WTC11 (cell line): ENCODE data around the gene PAK3. TPM values are rescaled to one million over a fixed set of nuclear protein-coding genes. Genes with fewer than 3 reads are reported as not detected.

ENCODE experiments used
- ATAC-seq: fragments of 200-7000 bp; cut with Tn5 transposase; 2 replicates; pipeline ENCODE4 v1.10.0; 2021; ENCODE audit warnings: mild to moderate bottlenecking, moderate library complexity
- CTCF ChIA-PET: fragments of 300-600 bp; sonication (Branson Sonifier 250); formaldehyde crosslinking; loops from one replicate; lab custom pipeline; 2021; ENCODE audit warnings: antibody characterized with exemption; lab: Charles Lee
- POLR2A ChIA-PET: fragments of 350-600 bp; sonication (Branson Sonifier 250); formaldehyde crosslinking; loops from one replicate; lab custom pipeline; 2021; ENCODE audit warnings: antibody characterized with exemption; lab: Charles Lee
- DNase-seq: peaks from one replicate; pipeline ENCODE4 v3.0.0; 2021; ENCODE audit warnings: low spot score
- H3K27ac Mint-ChIP-seq: 2 replicates; pipeline ENCODE4 v1.8.0; 2021; ENCODE audit warnings: mixed read lengths
- H3K27me3 Mint-ChIP-seq: 2 replicates; pipeline ENCODE4 v1.8.0; 2021; ENCODE audit warnings: low read depth, mild to moderate bottlenecking, moderate library complexity, mixed read lengths
- H3K36me3 Mint-ChIP-seq: 2 replicates; pipeline ENCODE4 v1.8.0; 2021; ENCODE audit warnings: mixed read lengths
- H3K4me1 Mint-ChIP-seq: 2 replicates; pipeline ENCODE4 v1.8.0; 2022; ENCODE audit warnings: mixed read lengths
- H3K4me3 Mint-ChIP-seq: 2 replicates; pipeline ENCODE4 v1.8.0; 2021; ENCODE audit warnings: mild to moderate bottlenecking, moderate library complexity, mixed read lengths
- H3K9me3 Mint-ChIP-seq: 2 replicates; pipeline ENCODE4 v1.8.0; 2021; ENCODE audit warnings: mixed read lengths
- ATF3 ChIP-seq: sonication (generic); formaldehyde crosslinking; conservative IDR thresholded peaks from 2 replicates; pipeline ENCODE4 v1.8.1; 2022; ENCODE audit warnings: mild to moderate bottlenecking, missing genetic modification reagents
- CREB1 ChIP-seq: sonication (generic); formaldehyde crosslinking; IDR thresholded peaks from 2 replicates; pipeline ENCODE4 v1.8.0; 2023; ENCODE audit warnings: mild to moderate bottlenecking, missing genetic modification reagents
- CREM ChIP-seq: sonication (generic); formaldehyde crosslinking; IDR thresholded peaks from 2 replicates; pipeline ENCODE4 v1.8.1; 2022; ENCODE audit warnings: mild to moderate bottlenecking, missing genetic modification reagents, moderate library complexity
- E2F1 ChIP-seq: sonication (generic); formaldehyde crosslinking; IDR thresholded peaks from 2 replicates; pipeline ENCODE4 v1.8.0; 2022; ENCODE audit warnings: mild to moderate bottlenecking, missing genetic modification reagents
- ESRRA ChIP-seq: sonication (generic); formaldehyde crosslinking; IDR thresholded peaks from 2 replicates; pipeline ENCODE4 v1.8.1; 2022; ENCODE audit warnings: mild to moderate bottlenecking, missing genetic modification reagents, borderline replicate concordance
- FOXJ3 ChIP-seq: sonication (generic); formaldehyde crosslinking; IDR thresholded peaks from 2 replicates; pipeline ENCODE4 v1.9.0; 2021; ENCODE audit warnings: missing genetic modification reagents, mild to moderate bottlenecking, borderline replicate concordance
- FOXP4 ChIP-seq: sonication (generic); formaldehyde crosslinking; IDR thresholded peaks from 2 replicates; pipeline ENCODE4 v1.8.0; 2022; ENCODE audit warnings: mild to moderate bottlenecking, missing genetic modification reagents
- GABPB1 ChIP-seq: sonication (generic); formaldehyde crosslinking; IDR thresholded peaks from 2 replicates; pipeline ENCODE4 v1.8.1; 2023; ENCODE audit warnings: mild to moderate bottlenecking, missing genetic modification reagents
- HMGA2 ChIP-seq: fragments of 250-450 bp; sonication (Bioruptor Pico); IDR thresholded peaks from 2 replicates; pipeline ENCODE4 v1.4.0; 2021; ENCODE audit warnings: mild to moderate bottlenecking, moderate library complexity
- MXD4 ChIP-seq: fragments of 250-450 bp; sonication (Bioruptor Pico); IDR thresholded peaks from 2 replicates; pipeline ENCODE4 v1.8.0; 2021; ENCODE audit warnings: mild to moderate bottlenecking, moderate library complexity, borderline replicate concordance
- NFYB ChIP-seq: sonication (generic); formaldehyde crosslinking; conservative IDR thresholded peaks from 2 replicates; pipeline ENCODE4 v1.8.0; 2022; ENCODE audit warnings: low read depth, missing genetic modification reagents
- PRRX2 ChIP-seq: fragments of 250-450 bp; sonication (Bioruptor Pico); IDR thresholded peaks from 2 replicates; pipeline ENCODE4 v1.8.0; 2021; ENCODE audit warnings: mild to moderate bottlenecking
- RORB ChIP-seq: fragments of 250-450 bp; sonication (Bioruptor Pico); IDR thresholded peaks from 2 replicates; pipeline ENCODE4 v1.9.0; 2021; ENCODE audit warnings: mild to moderate bottlenecking
- TP53 ChIP-seq: sonication (generic); formaldehyde crosslinking; IDR thresholded peaks from 2 replicates; pipeline ENCODE4 v1.8.1; 2023; ENCODE audit warnings: mild to moderate bottlenecking, missing genetic modification reagents
- ZNF138 ChIP-seq: sonication (generic); formaldehyde crosslinking; conservative IDR thresholded peaks from 2 replicates; pipeline ENCODE4 v1.8.1; 2022; ENCODE audit warnings: mild to moderate bottlenecking, moderate library complexity, missing genetic modification reagents
- ZNF416 ChIP-seq: fragments of 250-450 bp; sonication (Bioruptor Pico); IDR thresholded peaks from 2 replicates; pipeline ENCODE4 v1.9.0; 2021; ENCODE audit warnings: mild to moderate bottlenecking, inconsistent platforms
- ZSCAN18 ChIP-seq: fragments of 250-450 bp; sonication (Bioruptor Pico); IDR thresholded peaks from 2 replicates; pipeline ENCODE4 v2.1.2; 2022; ENCODE audit warnings: mild to moderate bottlenecking, moderate library complexity
- total RNA-seq: library from RNA; stranded (reverse); gene quantifications from 3 replicates; pipeline ENCODE4 v1.2.3, GENCODE V29; 2021
- TF ChIP-seq, protein P1 (sequence below): sonication (generic); formaldehyde crosslinking; IDR thresholded peaks from 2 replicates; pipeline ENCODE4 v1.8.1; 2023; ENCODE audit warnings: mild to moderate bottlenecking, missing genetic modification reagents
- TF ChIP-seq, protein P2 (sequence below): sonication (generic); formaldehyde crosslinking; conservative IDR thresholded peaks from 2 replicates; pipeline ENCODE4 v1.8.1; 2023; ENCODE audit warnings: mild to moderate bottlenecking, low read depth, missing genetic modification reagents, moderate library complexity
- TF ChIP-seq, protein P3 (sequence below): sonication (generic); formaldehyde crosslinking; IDR thresholded peaks from 2 replicates; pipeline ENCODE4 v1.8.0; 2022; ENCODE audit warnings: mild to moderate bottlenecking, missing genetic modification reagents
- TF ChIP-seq, protein P4 (sequence below): sonication (generic); formaldehyde crosslinking; IDR thresholded peaks from 2 replicates; pipeline ENCODE4 v1.8.0; 2022; ENCODE audit warnings: mild to moderate bottlenecking, missing genetic modification reagents
- TF ChIP-seq, protein P5 (sequence below): sonication (generic); formaldehyde crosslinking; IDR thresholded peaks from 2 replicates; pipeline ENCODE4 v1.8.0; 2023; ENCODE audit warnings: missing genetic modification reagents

Gene PAK3
- total RNA-seq, 1 experiment from 2014 or later = 5.1 TPM

GRCh38 chrX:111101580-111101979 lies 5.6 kb downstream of the PAK3 start:
- no peaks in the 10 kb centered on the region; the same call in 1 of the 2 replicates for H3K27me3 Mint-ChIP-seq
- ChIA-PET POLR2A (no interaction called here), CTCF (no interaction called here)
- no peaks in the 10 kb centered on the region for H3K9me3 Mint-ChIP-seq
- H3K4me1 Mint-ChIP-seq = peaks cover 17% of the 10 kb centered on the region
- H3K27ac Mint-ChIP-seq = no peak overlapping the region
- no peak for ATAC-seq
- TF ChIP-seq FOXP4 (CRISPR knock-in tag) (no peak), PRRX2 (no peak), FOXJ3 (CRISPR knock-in tag) (no peak), ATF3 (no peak)
- TF ChIP-seq, protein P1, sequence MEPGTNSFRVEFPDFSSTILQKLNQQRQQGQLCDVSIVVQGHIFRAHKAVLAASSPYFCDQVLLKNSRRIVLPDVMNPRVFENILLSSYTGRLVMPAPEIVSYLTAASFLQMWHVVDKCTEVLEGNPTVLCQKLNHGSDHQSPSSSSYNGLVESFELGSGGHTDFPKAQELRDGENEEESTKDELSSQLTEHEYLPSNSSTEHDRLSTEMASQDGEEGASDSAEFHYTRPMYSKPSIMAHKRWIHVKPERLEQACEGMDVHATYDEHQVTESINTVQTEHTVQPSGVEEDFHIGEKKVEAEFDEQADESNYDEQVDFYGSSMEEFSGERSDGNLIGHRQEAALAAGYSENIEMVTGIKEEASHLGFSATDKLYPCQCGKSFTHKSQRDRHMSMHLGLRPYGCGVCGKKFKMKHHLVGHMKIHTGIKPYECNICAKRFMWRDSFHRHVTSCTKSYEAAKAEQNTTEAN (CRISPR knock-in tag) = no peak
- TF ChIP-seq, all 79 proteins: peak for 0
- DNase-seq = no peak
- Mint-ChIP-seq H3K36me3 (no peaks in the 10 kb centered on the region), H3K4me3 (no peak overlapping the region)

GRCh38 chrX:111102636-111103035 lies 6.6 kb downstream of the PAK3 start:
- H3K27ac Mint-ChIP-seq = no peak overlapping the region
- ChIA-PET CTCF (no interaction called here), POLR2A (no interaction called here)
- DNase-seq (no peak), ATAC-seq (no peak)
- H3K4me1 Mint-ChIP-seq = peaks cover 13% of the 10 kb centered on the region
- no peaks in the 10 kb centered on the region for H3K9me3 Mint-ChIP-seq
- H3K27me3 Mint-ChIP-seq = no peaks in the 10 kb centered on the region; the same call in 1 of the 2 replicates
- H3K4me3 Mint-ChIP-seq = no peak overlapping the region
- no peaks in the 10 kb centered on the region for H3K36me3 Mint-ChIP-seq
- TF ChIP-seq, protein P2, sequence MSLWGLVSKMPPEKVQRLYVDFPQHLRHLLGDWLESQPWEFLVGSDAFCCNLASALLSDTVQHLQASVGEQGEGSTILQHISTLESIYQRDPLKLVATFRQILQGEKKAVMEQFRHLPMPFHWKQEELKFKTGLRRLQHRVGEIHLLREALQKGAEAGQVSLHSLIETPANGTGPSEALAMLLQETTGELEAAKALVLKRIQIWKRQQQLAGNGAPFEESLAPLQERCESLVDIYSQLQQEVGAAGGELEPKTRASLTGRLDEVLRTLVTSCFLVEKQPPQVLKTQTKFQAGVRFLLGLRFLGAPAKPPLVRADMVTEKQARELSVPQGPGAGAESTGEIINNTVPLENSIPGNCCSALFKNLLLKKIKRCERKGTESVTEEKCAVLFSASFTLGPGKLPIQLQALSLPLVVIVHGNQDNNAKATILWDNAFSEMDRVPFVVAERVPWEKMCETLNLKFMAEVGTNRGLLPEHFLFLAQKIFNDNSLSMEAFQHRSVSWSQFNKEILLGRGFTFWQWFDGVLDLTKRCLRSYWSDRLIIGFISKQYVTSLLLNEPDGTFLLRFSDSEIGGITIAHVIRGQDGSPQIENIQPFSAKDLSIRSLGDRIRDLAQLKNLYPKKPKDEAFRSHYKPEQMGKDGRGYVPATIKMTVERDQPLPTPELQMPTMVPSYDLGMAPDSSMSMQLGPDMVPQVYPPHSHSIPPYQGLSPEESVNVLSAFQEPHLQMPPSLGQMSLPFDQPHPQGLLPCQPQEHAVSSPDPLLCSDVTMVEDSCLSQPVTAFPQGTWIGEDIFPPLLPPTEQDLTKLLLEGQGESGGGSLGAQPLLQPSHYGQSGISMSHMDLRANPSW (CRISPR knock-in tag) = no peak
- no peak for TF ChIP-seq MXD4
- no peak for TF ChIP-seq TP53 (CRISPR knock-in tag)
- TF ChIP-seq CREB1 (CRISPR knock-in tag) = no peak
- TF ChIP-seq, protein P3, sequence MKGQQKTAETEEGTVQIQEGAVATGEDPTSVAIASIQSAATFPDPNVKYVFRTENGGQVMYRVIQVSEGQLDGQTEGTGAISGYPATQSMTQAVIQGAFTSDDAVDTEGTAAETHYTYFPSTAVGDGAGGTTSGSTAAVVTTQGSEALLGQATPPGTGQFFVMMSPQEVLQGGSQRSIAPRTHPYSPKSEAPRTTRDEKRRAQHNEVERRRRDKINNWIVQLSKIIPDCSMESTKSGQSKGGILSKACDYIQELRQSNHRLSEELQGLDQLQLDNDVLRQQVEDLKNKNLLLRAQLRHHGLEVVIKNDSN (CRISPR knock-in tag) = no peak
- TF ChIP-seq, protein P4, sequence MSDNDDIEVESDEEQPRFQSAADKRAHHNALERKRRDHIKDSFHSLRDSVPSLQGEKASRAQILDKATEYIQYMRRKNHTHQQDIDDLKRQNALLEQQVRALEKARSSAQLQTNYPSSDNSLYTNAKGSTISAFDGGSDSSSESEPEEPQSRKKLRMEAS (CRISPR knock-in tag) = no peak
- TF ChIP-seq ZNF416 (CRISPR knock-in tag) = no peak
- TF ChIP-seq ZSCAN18 = no peak
- no peak for TF ChIP-seq HMGA2 (CRISPR knock-in tag)
- no peak for TF ChIP-seq ESRRA (CRISPR knock-in tag)
- no peak for TF ChIP-seq RORB (CRISPR knock-in tag)
- no peak for TF ChIP-seq GABPB1 (CRISPR knock-in tag)
- TF ChIP-seq CREM = no peak
- no peak for TF ChIP-seq ZNF138 (CRISPR knock-in tag)
- TF ChIP-seq NFYB (CRISPR knock-in tag) = no peak
- no peak for TF ChIP-seq E2F1 (CRISPR knock-in tag)
- TF ChIP-seq, protein P5, sequence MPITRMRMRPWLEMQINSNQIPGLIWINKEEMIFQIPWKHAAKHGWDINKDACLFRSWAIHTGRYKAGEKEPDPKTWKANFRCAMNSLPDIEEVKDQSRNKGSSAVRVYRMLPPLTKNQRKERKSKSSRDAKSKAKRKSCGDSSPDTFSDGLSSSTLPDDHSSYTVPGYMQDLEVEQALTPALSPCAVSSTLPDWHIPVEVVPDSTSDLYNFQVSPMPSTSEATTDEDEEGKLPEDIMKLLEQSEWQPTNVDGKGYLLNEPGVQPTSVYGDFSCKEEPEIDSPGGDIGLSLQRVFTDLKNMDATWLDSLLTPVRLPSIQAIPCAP (CRISPR knock-in tag) = no peak
